Activated CD8-positive, alpha-beta memory T cell treated with anti-CD3 and anti-CD28 coated beads for 1 hour (primary cell): ENCODE data around the gene POU5F1.
A peak's percentile ranks its signal among the peaks of the same experiment; 100 is the strongest.
"Not testable (repeated sequence)": the region's sequence is repeated elsewhere in the genome, so short reads cannot be mapped to it uniquely, and the experiment has no call there.

ENCODE experiments used
- DNase-seq, 2 donors: peaks; one replicate each; pipeline ENCODE4 v3.0.0-alpha.2; 2020; ENCODE audit warnings: low read depth in 1 of 2; ENCODE audit errors: extremely low read depth in 1 of 2

POU5F1 gene

GRCh38 chr6:31169123-31169857, 1.2 kb downstream of the POU5F1 start:
- DNase-seq, result no peak

- no peak for DNase-seq
Observed at GRCh38 chr6:31168606-31169005, 1.9 kb downstream of the POU5F1 start.

- DNase-seq, result no peak
Observed at GRCh38 chr6:31165986-31166385, 4.5 kb downstream of the POU5F1 start.

GRCh38 chr6:31165064-31165832, 5.2 kb downstream of the POU5F1 start:
- not testable (repeated sequence) for DNase-seq

GRCh38 chr6:31164475-31165063, 5.9 kb downstream of the POU5F1 start:
- DNase-seq, result not testable (repeated sequence)

GRCh38 chr6:31163922-31164321, 6.6 kb downstream of the POU5F1 start:
- no peak for DNase-seq

GRCh38 chr6:31162463-31163165, 7.9 kb downstream of the POU5F1 start:
- no peak for DNase-seq

GRCh38 chr6:31161216-31162126, 9.0 kb downstream of the POU5F1 start:
- DNase-seq, result no peak

GRCh38 chr6:31158863-31159855, 11.3 kb downstream of the POU5F1 start:
- peak in 1 of 2 donors; percentile 5 for DNase-seq

- peak; percentile 98 to 99 for DNase-seq
Observed at GRCh38 chr6:31158140-31158862, 12.2 kb downstream of the POU5F1 start, which contains the start of gene TCF19. TSS of gene TCF19 (plus strand) at chr6:31158589. CDS start at chr6:31159470, 881 bp downstream.

- no peak for DNase-seq
Observed at GRCh38 chr6:31157513-31158139, 12.9 kb downstream of the POU5F1 start, which contains the start of gene CCHCR1. TSS of gene CCHCR1 (minus strand) at chr6:31157802. CDS start at chr6:31157600, 202 bp downstream.

- DNase-seq, result no peak
Observed at GRCh38 chr6:31156641-31157040, 13.8 kb downstream of the POU5F1 start.

GRCh38 chr6:31154436-31154835, 16.0 kb downstream of the POU5F1 start:
- DNase-seq, result no peak

GRCh38 chr6:31152781-31153180, 17.7 kb downstream of the POU5F1 start:
- no peak for DNase-seq

GRCh38 chr6:31149827-31150447, 20.5 kb downstream of the POU5F1 start:
- no peak for DNase-seq

- no peak for DNase-seq
Observed at GRCh38 chr6:31145386-31145785, 25.1 kb downstream of the POU5F1 start.

- no peak for DNase-seq
Observed at GRCh38 chr6:31144970-31145340, 25.5 kb downstream of the POU5F1 start.
